KMS-11 (cell line): Measurements from ENCODE around the gene LMNTD1.

ENCODE experiments used
- H2AFZ ChIP-seq: fragments of 200-600 bp; sonication (generic); 2 replicates; pipeline ENCODE4 v1.6.1; 2016; ENCODE audit warnings: antibody characterized with exemption, mixed run types, low read depth
- H3K27ac ChIP-seq: fragments of 200-600 bp; sonication (generic); 2 replicates; pipeline ENCODE4 v1.6.1; 2016; ENCODE audit warnings: mild to moderate bottlenecking, mixed run types
- H3K27me3 ChIP-seq: fragments of 200-600 bp; sonication (generic); 2 replicates; pipeline ENCODE4 v1.6.1; 2017; ENCODE audit warnings: mild to moderate bottlenecking, low read depth, mixed run types, moderate library complexity; ENCODE audit not compliant: insufficient read depth
- H3K36me3 ChIP-seq: fragments of 200-600 bp; sonication (generic); 2 replicates; pipeline ENCODE4 v1.6.1; 2017; ENCODE audit warnings: mild to moderate bottlenecking, mixed run types; ENCODE audit not compliant: insufficient read depth
- H3K4me1 ChIP-seq: fragments of 200-600 bp; sonication (generic); 2 replicates; pipeline ENCODE4 v1.6.1; 2016; ENCODE audit warnings: mild to moderate bottlenecking, low read depth, mixed run types; ENCODE audit not compliant: poor library complexity, severe bottlenecking
- H3K4me2 ChIP-seq: fragments of 200-600 bp; sonication (generic); 2 replicates; pipeline ENCODE4 v1.7.0; 2016; ENCODE audit warnings: mild to moderate bottlenecking, mixed run types
- H3K4me3 ChIP-seq: fragments of 200-600 bp; sonication (generic); IDR thresholded peaks from 2 replicates; pipeline ENCODE4 v1.6.1; 2017; ENCODE audit warnings: low read depth, low read length, mixed read lengths; ENCODE audit not compliant: insufficient read depth
- H3K79me2 ChIP-seq: fragments of 200-600 bp; sonication (generic); 2 replicates; pipeline ENCODE4 v1.6.1; 2016; ENCODE audit warnings: low read depth, mixed run types; ENCODE audit not compliant: insufficient read depth
- H3K9ac ChIP-seq: fragments of 200-600 bp; sonication (generic); 2 replicates; pipeline ENCODE4 v1.6.1; 2016; ENCODE audit warnings: mild to moderate bottlenecking, mixed run types
- H4K20me1 ChIP-seq: fragments of 200-600 bp; sonication (generic); 2 replicates; pipeline ENCODE4 v1.6.1; 2016; ENCODE audit warnings: mild to moderate bottlenecking, mixed run types; ENCODE audit not compliant: insufficient read depth
- CTCF ChIP-seq: fragments of 200-600 bp; sonication (generic); conservative IDR thresholded peaks from 2 replicates; pipeline ENCODE4 v1.6.1; 2017; ENCODE audit warnings: low read depth, mild to moderate bottlenecking, antibody characterized with exemption, low read length, moderate library complexity, mixed read lengths

LMNTD1 gene

GRCh38 chr12:25566202-25566949 is 13.3 kb upstream of the LMNTD1 start:
- no peak for TF ChIP-seq CTCF
- no peaks in the 10 kb centered on the region for H3K36me3 ChIP-seq
- no peak overlapping the region for H3K9ac ChIP-seq
- H3K79me2 ChIP-seq = no peaks in the 10 kb centered on the region
- H3K4me3 ChIP-seq = no peak overlapping the region
- no peak overlapping the region for H2AFZ ChIP-seq
- no peak overlapping the region for H3K4me2 ChIP-seq
- no peaks in the 10 kb centered on the region for H3K4me1 ChIP-seq
- no peaks in the 10 kb centered on the region for H4K20me1 ChIP-seq
- no peak overlapping the region for H3K27ac ChIP-seq
- H3K27me3 ChIP-seq = no peaks in the 10 kb centered on the region

DNA sequence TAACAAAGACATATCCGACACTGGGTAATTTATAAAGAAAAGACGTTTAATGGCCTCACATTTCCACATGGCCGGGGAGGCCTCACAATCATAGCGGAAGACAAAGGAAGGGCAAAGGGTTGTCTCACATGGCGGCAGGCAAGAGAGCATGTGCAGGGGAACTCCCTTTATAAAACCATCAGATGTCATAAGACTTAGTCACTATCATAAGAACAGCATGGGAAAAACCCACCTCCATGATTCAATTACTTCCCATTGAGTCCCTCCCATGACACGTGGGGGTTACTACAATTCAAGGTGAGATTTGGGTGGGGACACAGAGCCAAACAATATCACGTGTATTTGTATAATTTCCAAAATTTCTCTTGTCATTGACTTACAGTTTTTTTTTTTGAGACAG is 5.5 kb upstream of the LMNTD1 start:
- Histone ChIP-seq H3K36me3 (no peaks in the 10 kb centered on the region), H3K27ac (no peak overlapping the region), H3K27me3 (no peaks in the 10 kb centered on the region), H3K9ac (no peak overlapping the region), H4K20me1 (no peaks in the 10 kb centered on the region), H2AFZ (no peak overlapping the region), H3K4me2 (no peak overlapping the region), H3K79me2 (no peaks in the 10 kb centered on the region), H3K4me3 (no peak overlapping the region), H3K4me1 (no peaks in the 10 kb centered on the region)
- TF ChIP-seq CTCF = no peak

GRCh38 chr12:25557830-25558436 is 4.8 kb upstream of the LMNTD1 start:
- no peak overlapping the region for H3K4me2 ChIP-seq
- no peak overlapping the region for H3K4me3 ChIP-seq
- H3K27me3 ChIP-seq = no peaks in the 10 kb centered on the region
- no peaks in the 10 kb centered on the region for H3K36me3 ChIP-seq
- peak; percentile 61 for TF ChIP-seq CTCF
- H2AFZ ChIP-seq = no peak overlapping the region
- no peaks in the 10 kb centered on the region for H3K4me1 ChIP-seq
- no peak overlapping the region for H3K9ac ChIP-seq
- H3K79me2 ChIP-seq = no peaks in the 10 kb centered on the region
- no peaks in the 10 kb centered on the region for H4K20me1 ChIP-seq
- H3K27ac ChIP-seq = no peak overlapping the region

DNA sequence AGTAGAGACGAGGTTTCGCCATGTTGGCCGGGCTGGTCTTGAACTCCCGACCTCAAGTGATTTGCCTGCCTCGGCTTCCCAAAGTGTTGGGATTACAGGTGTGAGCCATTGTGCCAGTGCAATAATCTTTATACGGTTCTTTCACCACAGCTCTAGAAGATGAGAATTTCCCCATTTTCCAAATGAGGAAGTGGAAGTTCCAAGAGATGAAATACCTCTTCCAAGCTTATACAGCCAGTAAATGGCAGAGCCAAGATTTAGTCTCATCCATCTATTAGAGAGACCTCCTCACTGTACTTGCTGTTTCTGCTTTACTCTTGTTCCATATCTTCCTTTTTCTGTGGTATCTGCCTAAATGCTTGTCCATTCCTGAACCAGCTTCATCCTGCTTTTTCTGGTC is 3.1 kb upstream of the LMNTD1 start:
- Histone ChIP-seq H3K4me2 (no peak overlapping the region), H4K20me1 (no peaks in the 10 kb centered on the region), H3K4me1 (no peaks in the 10 kb centered on the region), H2AFZ (no peak overlapping the region), H3K4me3 (no peak overlapping the region), H3K9ac (no peak overlapping the region), H3K27me3 (no peaks in the 10 kb centered on the region), H3K36me3 (no peaks in the 10 kb centered on the region), H3K27ac (no peak overlapping the region), H3K79me2 (no peaks in the 10 kb centered on the region)
- TF ChIP-seq CTCF = no peak
